ENCODE results near the gene CCDC97. TPM values are rescaled to one million over a fixed set of nuclear protein-coding genes. Genes with fewer than 3 reads are reported as not detected.

Gene CCDC97
- total RNA-seq, 1 experiment from 2014 or later = 39.4 TPM

GRCh38 chr19:41320185-41320518 lies 10.2 kb downstream of the CCDC97 start:
- Histone ChIP-seq H2BK120ac (ENCODE audit: low read depth, low read length, poor library complexity, severe bottlenecking) (no peak overlapping the region), H2BK5ac (ENCODE audit: insufficient read length, low read length) (no peak overlapping the region), H3K27me3 (ENCODE audit: insufficient read depth, low read length) (no peaks in the 10 kb centered on the region), H2BK15ac (ENCODE audit: low read depth, low read length) (no peak overlapping the region), H3K9ac (ENCODE audit: extremely low read depth, insufficient read length, low read length) (no peak overlapping the region), H3K4me1 (ENCODE audit: insufficient read depth, low read length) (peaks cover 5% of the 10 kb centered on the region; the same call in 1 of the 2 replicates), H3K23me2 (ENCODE audit: insufficient read length, low read depth, low read length, poor library complexity, severe bottlenecking) (peaks cover 5% of the 10 kb centered on the region), H2AFZ (ENCODE audit: low read length) (no peak overlapping the region), H3K18ac (ENCODE audit: insufficient read length, low read depth, low read length) (no peak overlapping the region), H3K4me2 (ENCODE audit: insufficient read depth, insufficient read length, low read length) (no peak overlapping the region), H2BK12ac (ENCODE audit: insufficient read length, low read depth, low read length) (no peak overlapping the region), H3K23ac (ENCODE audit: insufficient read length, low read depth, low read length) (no peak overlapping the region), H3K79me2 (ENCODE audit: insufficient read depth, low read length) (no peaks in the 10 kb centered on the region), H2AK5ac (ENCODE audit: insufficient read length, low read length) (no peak overlapping the region), H4K8ac (replicated peaks; ENCODE audit: insufficient read length, low read depth, low read length) (no peak overlapping the region), H3K79me1 (ENCODE audit: insufficient read depth, low read depth, low read length, poor library complexity, severe bottlenecking) (no peaks in the 10 kb centered on the region), H2BK20ac (ENCODE audit: low read depth, low read length, poor library complexity, severe bottlenecking) (no peak overlapping the region), H3T11ph (ENCODE audit: low read length) (no peak overlapping the region), H4K91ac (ENCODE audit: insufficient read length, low read depth, low read length) (no peak overlapping the region), H3K56ac (ENCODE audit: insufficient read length, low read depth, low read length) (no peak overlapping the region), H4K5ac (ENCODE audit: insufficient read length, low read depth, low read length) (no peak overlapping the region), H3K9me3 (ENCODE audit: control insufficient read depth, low read depth, low read length) (no peaks in the 10 kb centered on the region), H3K14ac (ENCODE audit: insufficient read depth, low read length) (no peak overlapping the region), H3K4ac (ENCODE audit: low read depth, low read length) (no peak overlapping the region), H4K20me1 (ENCODE audit: control insufficient read depth, insufficient read depth, insufficient read length) (no peaks in the 10 kb centered on the region), H3K27ac (ENCODE audit: insufficient read length, low read depth, low read length) (no peak overlapping the region)
- Mint-ChIP-seq H3K27ac (peak overlapping the region in 1 of 3 experiments; percentile 89; a peak in 3 of 7 replicates), H3K27me3 (ENCODE audit: low read depth) (peaks cover 1% of the 10 kb centered on the region; the same call in 1 of the 2 replicates), H3K4me1 (peaks cover 28 to 31% of the 10 kb centered on the region in 2 experiments), H3K9me3 (no peaks in the 10 kb centered on the region; a peak in 1 of 5 replicates), H3K36me3 (ENCODE audit: insufficient read depth in 1 of 3, low read depth in 3 of 3) (peaks cover 25 to 65% (median 56%) of the 10 kb centered on the region in 3 experiments), H3K4me3 (no peak overlapping the region)
- no peak for DNase-seq
- no CpG with 5 or more reads among the region's 11 CpGs for WGBS (ENCODE audit: extremely low coverage, insufficient read length, low lambda C conversion rate)
- no peak for TF ChIP-seq CTCF (conservative IDR thresholded peaks at IDR 0.05)

All from H9 (cell line).